ENCODE measurements around the gene CAPG.
A peak's percentile ranks its signal among the peaks of the same experiment; 100 is the strongest.

Gene CAPG

DNA sequence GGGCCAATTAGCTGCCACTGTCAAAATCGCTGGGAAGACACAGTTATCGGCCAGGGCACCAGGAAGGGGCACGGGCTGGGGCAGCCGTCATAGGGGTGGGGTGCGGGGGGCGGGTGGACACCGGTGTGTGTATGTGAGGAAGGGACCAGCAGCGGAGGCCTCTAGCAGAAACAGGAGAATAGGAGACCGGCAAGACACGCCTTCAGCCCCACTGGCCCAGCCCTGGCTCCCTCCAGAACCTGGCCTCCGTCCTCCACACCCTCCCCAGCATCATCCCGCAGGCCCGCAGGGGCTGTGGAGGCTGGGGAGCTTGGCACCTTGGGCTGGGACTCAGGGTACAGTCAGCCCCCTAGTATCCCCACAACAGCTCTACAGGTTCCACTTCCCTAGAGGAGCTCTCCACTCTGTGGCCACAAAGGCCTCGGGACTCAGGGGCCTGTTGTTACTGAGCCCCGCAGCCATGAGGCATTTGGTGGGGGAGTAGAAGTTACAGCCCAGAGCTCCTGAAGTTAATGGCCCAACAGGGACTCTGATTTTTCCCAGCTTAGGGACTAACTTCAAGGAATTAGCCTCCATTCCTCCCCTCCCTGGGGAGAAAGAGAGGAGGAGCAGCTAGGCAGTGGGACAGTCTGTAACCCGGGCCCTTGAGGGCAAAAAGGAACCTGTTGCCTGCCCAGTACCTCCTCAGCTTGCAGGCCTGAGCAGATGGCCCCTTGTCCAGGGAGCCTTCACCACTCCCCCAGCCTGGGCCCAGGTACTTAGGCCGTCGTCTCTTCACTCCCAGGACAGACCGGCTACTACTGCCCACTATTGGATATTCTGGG, 28.2 kb upstream of the CAPG start:
- DNase-seq = no peak

DNA sequence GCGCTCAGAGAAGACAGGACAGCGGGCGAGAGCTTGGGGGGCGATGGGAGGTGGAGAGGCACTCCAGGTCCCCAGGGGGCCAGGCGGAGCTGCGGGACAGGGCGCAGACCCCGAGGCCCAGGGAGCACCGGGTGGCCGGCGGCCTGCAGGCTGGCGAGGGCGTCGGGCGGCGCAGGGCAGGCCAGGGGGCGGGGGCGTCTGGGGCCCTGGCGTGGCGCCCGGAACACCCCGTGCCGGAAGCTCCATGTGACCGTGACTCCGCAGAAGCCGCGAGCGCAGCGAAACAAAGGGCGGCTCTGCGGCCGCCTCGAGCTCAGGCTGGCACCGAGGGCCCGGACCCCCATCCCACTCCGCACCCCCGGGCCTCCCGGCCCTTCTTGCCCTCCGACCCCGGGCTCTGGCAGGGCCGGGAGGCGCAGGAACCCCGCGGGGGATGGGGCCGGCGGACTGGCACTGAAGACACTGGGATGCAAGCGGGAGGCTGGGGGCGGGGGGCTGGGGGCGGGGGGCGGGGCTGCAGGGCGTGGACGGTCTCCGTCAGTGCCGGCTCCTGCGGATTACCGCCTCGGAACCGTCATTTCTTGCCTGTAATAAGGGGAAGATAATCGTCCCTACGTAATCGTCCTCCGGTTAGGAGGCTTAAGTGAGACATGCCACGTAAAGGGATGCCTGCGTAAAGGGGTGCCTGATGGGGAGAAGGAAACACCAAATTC, 27.5 kb upstream of the CAPG start:
- DNase-seq = peak; percentile 42 to 55

DNA sequence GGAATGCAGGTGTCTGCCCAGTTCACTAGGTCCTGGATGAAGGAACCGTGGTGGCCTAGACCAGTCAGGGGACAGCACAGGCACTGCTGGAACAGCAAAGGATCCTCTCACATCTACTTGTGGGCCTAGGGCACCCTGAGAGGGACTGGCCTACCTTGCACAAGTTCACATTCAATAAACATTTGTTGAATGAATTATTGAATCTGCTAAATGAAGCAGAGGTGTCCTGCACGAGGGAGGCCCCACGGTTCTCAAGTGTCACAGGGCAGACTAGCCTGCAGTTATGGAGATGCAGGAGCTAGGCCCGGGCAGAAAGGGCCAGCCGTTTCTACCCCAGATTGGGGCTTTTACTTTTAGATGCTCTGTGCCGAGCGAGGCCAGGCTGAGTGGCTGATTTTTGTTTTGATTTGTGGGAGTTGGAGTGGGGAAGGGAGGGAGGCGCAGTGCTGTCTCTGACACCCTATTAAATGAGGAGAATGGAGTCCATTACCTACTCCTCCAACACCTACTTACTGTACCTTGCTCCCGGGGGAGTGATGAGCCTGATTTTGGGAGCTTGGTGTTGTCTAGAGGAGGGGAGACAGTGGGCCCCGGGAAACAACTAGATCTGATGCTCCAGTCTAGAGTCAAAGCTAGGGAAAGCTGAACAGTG, 26.8 kb upstream of the CAPG start:
- no peak for DNase-seq

DNA sequence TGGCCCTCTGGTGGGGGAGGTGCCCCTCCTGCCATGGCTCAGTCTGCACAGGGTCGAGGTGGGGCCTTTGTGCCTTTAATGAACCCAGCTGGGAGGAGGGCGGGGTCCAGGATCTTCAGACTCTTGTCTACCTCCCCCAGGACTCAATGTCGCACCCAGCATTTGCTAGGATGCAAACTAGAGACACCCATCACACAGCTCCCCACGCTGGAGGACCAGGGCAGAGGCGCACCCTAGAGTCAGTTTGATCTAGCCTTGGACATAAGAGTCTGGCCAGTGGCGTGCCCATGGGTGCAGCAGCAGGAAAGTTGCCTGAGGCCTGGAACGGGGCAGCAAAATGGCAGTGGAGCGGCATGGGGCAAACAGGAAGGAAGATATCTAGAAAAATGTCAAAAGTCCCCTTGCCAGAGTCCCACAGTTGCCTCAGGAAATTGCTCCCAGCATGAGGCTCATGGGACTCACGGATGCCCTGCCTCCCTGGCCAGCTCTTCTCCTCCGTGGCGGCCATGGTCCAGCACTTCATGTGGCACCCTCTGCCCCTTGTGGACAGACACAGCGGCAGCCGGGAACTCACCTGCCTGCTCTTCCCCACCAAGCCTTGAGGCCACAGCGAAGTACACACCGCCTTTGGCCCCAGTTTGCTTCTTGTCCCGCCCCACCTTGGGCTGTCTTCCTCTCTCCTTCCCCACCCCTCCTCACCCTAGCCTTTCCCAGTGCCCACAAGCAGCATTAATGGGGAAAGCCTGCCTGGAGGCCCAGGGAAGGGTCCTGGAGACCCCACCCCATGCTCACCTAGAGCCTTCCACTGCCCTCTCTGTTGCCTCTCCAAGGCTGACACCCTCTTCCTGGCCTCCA, 26.0 kb upstream of the CAPG start:
- DNase-seq = no peak

DNA sequence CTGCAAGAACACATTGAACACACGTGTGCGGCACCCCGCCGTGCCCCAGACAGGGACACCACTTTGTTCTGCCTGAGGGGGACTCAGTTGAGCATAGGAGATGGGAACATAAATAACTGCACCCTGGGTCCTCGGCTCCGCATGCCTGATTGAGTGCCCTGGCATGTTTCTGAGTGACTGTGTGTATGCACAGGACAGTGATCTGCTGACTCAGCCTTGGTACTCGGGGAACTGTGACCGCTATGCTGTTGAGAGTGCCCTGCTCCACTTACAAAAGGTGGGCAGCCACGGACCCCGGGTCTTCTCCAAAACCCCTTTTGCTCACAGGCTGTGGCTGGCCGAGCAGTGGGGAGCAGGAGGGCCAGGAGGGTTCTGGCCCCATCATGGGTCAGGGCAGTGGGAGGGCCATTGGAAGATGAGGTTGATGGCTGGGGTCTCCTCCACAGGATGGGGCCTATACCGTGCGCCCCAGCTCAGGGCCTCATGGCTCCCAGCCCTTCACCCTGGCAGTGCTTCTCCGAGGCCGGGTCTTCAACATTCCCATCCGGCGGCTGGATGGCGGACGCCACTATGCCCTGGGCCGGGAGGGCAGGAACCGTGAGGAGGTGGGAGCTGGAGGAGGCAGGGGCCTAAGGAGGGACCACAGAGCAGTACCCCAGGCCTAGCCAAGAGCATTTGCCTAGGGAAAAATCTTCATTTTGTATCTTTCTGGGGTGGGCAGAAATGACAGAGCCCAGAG, 25.2 kb upstream of the CAPG start:
- DNase-seq = no peak

DNA sequence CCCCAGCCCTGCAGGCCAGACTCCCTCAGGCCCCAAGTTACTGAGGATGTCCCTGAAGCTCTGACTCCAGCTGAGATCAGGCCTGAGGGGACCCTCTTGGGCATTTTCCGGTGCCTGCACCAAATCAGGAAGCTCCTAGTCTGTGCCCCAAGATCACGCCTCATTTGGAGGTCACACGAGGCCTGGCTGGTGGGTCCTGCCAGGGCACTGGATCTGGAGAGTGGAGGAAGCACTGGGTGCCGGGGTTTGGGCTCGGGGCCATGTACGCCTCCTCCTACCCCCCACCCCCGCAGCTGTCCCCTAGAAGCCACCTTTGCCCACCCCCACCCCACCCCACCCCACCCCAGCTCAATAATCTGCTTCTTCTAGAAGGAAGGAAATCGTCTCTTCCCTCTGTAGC, 24.5 kb upstream of the CAPG start:
- DNase-seq = no peak

DNA sequence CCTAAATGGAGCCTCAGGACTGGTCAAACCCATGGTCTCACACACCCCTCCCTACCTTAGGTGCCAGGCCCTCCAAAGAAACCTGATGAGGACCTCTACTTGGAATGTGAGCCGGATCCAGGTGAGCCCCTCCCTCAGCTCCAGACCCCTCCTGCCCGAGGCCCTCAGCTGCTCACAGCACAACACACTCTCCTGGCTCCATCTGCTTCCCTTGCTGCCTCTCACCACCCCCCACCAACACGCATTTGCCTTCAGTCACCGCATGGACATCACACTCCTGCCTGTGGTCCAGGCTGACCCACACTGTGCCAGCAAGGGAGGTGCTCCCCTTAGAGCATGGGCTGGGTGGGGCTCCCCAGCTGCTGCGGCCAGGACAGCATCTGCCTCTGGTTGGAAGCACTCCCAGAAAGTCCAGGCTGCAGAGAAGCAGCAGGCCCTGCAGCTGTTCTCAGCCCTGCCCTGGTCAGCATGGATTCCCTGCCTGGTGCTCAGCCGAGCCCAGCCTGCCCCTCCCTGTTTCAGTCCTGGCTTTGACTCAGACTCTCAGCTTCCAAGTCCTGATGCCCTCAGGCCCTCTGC, 23.4 kb upstream of the CAPG start:
- DNase-seq = no peak

DNA sequence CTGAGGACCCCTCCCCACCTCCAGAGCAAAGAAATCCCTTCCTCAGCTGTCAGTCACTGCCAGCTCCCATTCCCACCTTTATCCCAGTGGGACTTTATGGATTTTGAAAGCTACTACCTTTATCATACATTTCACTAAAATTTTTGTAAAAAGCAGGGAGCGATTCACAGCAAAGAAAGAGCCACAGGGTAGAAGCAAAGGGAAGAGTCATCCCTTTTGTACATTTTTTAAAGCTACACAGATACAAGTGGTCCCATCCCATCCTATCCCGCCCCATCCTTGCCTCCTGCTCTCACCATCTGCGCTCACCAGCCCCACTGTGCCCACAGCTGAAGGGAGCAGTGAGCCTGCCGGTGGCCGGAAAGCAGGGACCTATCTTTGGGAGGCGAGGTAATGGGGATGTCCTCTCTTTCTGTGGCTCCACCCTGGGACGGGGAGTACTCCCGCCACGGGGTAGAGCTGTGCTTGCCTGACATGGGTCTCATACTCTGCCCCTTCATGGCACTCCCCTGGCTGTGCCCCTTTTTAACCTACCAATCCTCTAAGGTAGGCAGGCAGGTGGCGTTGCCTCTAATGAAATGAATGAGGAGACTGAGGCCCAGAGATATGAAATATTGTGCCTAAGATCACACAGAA, 21.5 kb upstream of the CAPG start:
- DNase-seq = no peak

DNA sequence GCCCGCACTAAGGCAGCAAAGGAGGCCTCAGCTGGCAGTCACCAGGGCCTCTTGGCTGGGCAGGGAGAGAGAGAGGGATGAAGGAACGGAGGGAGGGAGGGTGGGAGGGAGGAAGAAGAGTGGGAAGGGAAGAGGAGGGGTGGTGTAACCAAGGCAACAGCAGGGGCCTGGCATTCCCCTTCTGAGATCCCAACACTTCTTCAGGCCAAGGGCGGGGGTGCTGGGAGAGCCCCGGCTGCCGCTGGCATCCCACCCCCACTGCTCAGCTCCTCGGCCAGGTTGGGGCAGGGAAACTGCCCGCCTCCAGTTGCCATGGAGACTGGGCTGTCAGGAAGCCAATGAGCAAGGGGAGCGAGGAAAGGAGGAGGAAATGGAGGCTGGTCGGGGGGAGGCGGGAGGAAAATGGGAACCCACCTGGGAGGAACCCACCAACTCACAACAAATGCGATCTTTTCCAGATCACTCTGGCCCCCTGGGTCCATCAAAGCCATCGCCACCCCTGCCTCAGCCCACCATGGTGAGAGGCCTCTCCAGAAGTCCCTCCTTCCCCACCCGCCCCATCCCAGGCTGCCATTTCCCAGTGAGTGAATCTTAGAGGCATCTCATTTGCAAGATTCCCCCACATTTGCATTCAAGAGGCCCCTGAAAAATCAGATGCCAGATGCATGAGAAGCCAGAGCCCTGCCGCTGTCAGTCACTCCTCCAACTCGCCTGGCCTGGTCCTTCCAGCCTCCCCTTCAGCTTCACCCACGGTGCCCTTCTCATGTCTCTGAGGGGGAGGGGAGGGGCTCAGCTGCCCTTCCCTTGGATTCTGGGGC, 20.8 kb upstream of the CAPG start:
- DNase-seq = no peak

DNA sequence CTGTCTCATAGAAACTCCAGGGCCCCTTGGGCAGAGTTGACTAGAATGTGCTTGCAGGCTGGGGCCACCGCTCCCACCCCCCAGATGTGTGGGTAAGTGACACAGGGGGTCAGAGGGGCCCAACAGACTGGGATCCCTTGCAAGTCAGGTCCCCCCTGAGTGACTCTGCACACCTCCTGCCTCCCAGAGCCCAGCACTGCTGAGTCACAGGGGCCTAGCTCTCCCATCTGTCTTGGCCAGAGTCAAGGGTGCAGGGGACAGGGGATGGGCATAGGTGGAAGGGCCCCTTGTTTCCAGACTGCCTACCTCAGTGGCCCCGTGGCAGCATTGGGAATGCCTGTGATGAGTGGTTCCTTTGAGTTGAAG, 19.7 kb upstream of the CAPG start:
- no peak for DNase-seq

DNA sequence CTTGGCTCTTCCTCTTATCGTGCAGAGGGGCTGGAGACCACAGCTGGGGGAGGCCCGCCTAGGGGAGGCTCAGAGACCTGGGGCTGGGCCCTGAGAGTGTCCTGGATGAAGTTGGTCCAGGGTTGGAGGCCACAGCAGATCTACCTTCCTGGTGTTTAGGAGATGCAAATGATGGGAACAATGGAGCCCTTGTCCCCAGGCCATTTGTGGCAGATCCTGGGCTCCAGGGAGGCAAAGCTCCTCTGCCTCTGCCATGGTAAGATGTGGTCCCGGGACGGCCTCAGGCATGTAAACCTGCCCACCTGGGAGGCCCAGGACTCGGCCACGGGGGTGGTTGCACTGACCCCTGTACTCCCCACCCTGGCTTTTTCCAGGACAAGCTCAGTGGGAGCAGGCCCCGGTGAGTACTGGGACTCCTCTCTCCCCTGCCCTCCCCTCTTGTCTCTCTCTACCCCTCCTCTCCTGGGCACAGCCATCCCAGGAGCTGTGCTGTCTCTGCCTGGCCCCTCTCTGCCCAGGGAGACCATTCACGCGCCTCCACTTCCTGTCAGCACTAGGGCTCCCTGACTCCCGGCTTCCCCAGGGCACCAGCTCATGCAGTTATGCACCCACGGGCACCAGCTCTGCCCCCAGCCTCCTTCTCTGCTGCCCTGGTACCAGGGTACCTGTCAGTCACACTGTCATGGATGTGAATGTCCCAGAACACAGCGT, 19.2 kb upstream of the CAPG start:
- DNase-seq = no peak

DNA sequence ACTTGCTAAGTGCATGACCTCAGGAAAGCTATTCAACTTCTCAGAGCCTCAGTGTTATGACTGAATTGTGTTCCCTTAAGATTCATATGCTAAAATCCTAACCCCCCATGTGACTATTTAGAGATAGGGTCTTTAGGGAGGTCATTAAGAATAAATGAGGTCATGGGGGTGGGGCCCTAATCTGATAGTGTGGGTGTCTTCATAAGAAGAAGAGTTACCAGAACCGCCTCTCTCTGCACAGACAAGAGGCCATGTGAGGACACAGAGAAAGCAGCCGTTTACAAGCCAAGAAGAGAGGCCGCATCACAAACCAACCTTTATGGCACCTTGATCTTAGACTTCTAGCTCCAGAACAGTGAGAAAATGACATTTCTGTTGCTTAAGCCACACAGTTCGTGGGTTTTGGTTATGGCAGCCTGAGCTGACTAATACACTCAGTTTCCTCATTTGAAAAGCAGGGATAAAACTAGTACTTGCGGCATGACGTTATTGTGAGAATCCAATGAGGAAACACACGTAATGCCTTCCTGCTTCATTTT, 18.2 kb upstream of the CAPG start:
- no peak for DNase-seq

DNA sequence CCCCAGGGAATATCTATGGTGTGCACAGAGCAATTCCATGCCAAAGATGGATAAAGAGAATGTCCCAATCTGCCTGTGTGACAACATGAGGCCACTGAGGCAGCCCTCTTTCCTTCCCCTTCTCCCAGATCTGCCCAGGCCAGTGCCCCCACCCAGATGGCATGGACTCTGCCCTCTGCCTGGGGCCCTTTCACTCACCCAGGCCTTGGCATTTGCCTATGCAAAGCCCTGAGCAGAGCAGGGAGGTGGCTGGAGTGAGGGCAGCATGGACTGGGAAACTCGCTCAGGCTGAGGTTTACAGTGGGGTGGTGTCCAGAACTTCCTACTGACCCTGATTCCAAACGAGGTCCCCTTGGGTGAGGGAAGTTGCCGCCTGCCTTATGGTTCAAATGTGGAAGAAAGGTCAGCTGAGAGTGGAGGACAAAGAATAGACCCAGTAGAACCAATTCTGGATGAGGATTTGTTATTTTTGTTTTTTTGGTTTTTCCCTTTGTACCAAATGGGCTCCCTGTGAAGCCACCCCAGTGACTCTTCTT, 17.2 kb upstream of the CAPG start:
- no peak for DNase-seq

DNA sequence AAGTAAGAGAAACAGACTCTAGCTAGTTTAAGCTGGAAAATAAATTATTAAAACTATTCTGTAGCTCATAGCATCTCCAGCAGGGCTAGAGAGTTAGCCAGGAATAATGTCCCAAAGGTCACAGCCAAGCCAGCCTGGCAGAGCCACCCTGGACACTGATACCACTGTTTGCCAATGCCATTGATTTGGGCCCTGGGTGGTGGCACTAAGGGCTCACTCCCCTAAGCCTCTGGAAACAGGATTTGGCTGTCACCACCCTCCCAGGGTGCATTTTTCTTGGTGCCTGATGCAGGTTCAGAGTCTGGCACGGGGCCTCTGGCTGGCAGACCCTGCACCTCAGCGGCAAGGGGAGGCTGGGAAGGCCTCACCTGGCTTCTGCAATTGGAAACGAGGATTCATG, 15.4 kb upstream of the CAPG start:
- DNase-seq = no peak

DNA sequence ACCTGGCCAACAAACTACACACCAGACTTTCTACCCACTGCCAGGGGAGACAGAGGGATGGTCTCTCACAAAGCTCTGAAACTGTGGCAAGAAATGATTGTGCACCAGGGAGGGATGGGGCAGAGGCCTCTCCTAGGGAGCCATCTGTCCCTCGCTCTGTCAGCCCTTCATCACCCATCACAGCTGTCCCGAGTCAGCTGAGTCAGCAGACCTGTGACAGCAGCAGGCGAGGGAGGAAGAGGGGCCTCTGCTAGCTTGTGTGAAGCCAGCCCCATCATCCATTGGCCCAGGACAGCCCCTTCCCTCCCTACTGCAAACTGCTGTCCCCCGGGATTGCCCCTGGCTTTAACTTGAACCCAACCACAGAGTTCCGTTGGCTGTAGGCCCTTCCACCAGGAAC, 13.4 kb upstream of the CAPG start:
- no peak for DNase-seq

DNA sequence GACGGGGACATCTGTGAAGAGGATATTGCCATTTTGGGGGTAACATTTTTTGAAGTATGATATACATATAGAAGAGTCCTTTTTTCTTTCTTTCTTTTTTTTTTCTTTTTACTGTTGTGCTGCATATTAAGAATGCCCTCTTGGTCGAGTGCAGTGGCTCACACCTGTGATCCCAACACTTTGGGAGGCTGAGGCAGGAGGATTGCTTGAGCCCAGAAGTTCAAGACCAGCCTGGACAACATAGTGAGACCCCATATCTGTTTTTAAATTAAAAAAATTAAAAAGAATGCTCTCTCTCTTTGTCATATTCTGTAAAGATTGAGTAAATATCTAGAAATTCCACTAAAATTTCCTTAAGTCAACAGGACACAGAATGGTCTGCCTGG, 11.9 kb upstream of the CAPG start:
- DNase-seq = no peak

DNA sequence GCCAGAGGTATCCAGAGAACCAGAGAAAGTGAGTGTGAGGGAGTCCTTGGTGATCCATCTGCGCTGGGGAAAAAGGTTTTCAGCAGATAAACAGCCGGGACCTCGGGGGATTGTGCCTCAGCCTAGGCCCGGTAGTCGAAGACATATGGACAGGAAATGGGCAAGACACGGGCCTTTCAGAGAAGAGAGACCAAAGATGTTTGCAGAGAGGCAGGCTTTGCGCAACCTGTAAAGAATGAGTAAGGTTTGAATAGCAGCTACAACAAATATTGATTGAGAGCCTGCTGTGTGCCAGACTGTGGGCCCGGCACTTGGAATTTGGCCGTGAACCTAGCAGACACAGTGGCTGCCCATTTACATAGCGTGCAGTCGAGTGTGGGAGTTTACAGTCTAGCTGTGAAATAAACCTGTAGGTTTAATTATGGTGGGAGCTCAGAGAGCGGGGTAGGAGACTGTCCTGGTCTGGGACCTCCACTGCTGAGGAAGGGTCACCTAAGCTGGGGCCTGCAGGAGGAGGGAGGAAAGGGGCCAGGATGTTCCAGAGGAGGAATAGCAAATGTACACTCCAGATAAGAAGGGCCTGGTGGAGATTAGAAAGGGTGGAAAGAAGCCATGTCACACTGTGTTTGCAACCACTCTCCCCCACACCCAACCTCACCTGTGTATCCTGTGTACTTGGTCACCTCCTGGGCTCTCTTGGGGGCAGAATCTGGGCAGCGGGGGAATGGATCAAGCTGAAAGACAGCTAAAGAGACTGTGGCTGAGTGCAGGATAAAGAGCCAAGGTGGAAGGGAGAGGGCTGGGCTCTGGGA, 11.3 kb upstream of the CAPG start:
- DNase-seq = no peak

DNA sequence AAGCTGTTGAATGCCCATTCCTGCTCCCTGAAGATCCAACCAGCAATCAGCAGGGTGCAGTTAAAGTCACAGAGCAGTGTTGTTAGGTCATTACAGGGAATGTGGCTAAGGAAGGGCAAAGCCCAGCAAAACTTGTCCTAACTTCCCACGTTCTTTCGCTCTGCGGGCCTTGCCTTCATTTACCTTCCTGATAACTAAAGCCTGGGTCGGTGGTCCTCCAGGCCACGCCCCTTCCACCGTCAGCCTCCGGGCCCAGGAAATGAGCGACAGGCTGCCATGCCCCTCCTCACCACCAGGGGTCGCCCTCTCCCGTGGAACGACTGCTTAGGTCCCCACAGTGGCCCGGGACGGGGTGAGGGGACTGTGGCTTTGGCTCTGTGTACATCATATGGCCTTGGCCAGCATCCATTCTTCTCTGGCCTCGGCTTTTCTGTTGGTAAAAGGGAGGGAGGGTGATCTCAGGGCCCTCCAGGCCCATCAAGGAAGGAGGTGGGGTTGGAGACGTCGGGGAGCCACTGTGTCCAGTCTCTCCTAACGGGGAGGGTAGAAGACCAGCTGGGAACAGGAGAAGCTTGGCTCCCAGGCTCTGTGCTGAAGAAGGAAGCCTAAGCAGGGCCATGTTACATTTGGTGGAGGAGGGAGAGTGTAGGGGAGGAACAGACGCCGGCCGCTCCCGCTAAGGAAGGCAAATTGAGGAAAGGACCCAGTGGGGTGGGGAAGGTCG, 10.5 kb upstream of the CAPG start:
- peak; percentile 87 to 91 for DNase-seq
